Measurements from ENCODE around the gene SNCB. TPM values are rescaled to one million over a fixed set of nuclear protein-coding genes. Genes with fewer than 3 reads are reported as not detected.

Gene SNCB
- total RNA-seq, 1 experiment from 2014 or later: 6.8 TPM

- H3K27ac Mint-ChIP-seq: no peak overlapping the region
- peaks cover 10% of the 10 kb centered on the region for H3K4me1 Mint-ChIP-seq
- H3K9me3 Mint-ChIP-seq: no peaks in the 10 kb centered on the region
- TF ChIP-seq NR3C1 (CRISPR knock-in tag; conservative IDR thresholded peaks at IDR 0.05; ENCODE audit: low read depth): no peak
- TF ChIP-seq EMX1 (CRISPR knock-in tag; IDR thresholded peaks at IDR 0.05): no peak
- no peak for TF ChIP-seq PREB (CRISPR knock-in tag; IDR thresholded peaks at IDR 0.05; ENCODE audit: borderline replicate concordance)
- TF ChIP-seq SOX15 (CRISPR knock-in tag; IDR thresholded peaks at IDR 0.05): no peak
- TF ChIP-seq GRHL2 (CRISPR knock-in tag; IDR thresholded peaks at IDR 0.05; ENCODE audit: insufficient replicate concordance, severe bottlenecking): no peak
- TF ChIP-seq NFYB (CRISPR knock-in tag; conservative IDR thresholded peaks at IDR 0.05; ENCODE audit: low read depth): no peak
- TF ChIP-seq SP1 (CRISPR knock-in tag; conservative IDR thresholded peaks at IDR 0.05): no peak
- TF ChIP-seq ZNF219 (CRISPR knock-in tag; IDR thresholded peaks at IDR 0.05; ENCODE audit: borderline replicate concordance): no peak
- TF ChIP-seq NR2C2 (CRISPR knock-in tag; IDR thresholded peaks at IDR 0.05): no peak
- no peak for TF ChIP-seq JAZF1 (CRISPR knock-in tag; IDR thresholded peaks at IDR 0.05)
- TF ChIP-seq MLX (CRISPR knock-in tag; IDR thresholded peaks at IDR 0.05): no peak
- no peak for TF ChIP-seq OVOL2 (CRISPR knock-in tag; IDR thresholded peaks at IDR 0.05; ENCODE audit: borderline replicate concordance)
- no peak for TF ChIP-seq ZMAT4 (CRISPR knock-in tag; IDR thresholded peaks at IDR 0.05)
- no peak for TF ChIP-seq ELF4 (CRISPR knock-in tag; IDR thresholded peaks at IDR 0.05; ENCODE audit: low read depth)
- no peak for TF ChIP-seq ATF3 (CRISPR knock-in tag; conservative IDR thresholded peaks at IDR 0.05)
- TF ChIP-seq NR1H2 (CRISPR knock-in tag; IDR thresholded peaks at IDR 0.05): no peak
- TF ChIP-seq CREB1 (CRISPR knock-in tag; IDR thresholded peaks at IDR 0.05): no peak
- CTCF ChIA-PET: interaction anchor here (1.9 to 6.2 kb wide), 7 partner anchors 10 to 204 kb away, joined by 6 to 233 read pairs (median 55); partner anchors contain the start of gene TSPAN17
- no peaks in the 10 kb centered on the region for H3K36me3 Mint-ChIP-seq
- POLR2A ChIA-PET: no interaction called here
- DNase-seq (ENCODE audit: low spot score) (no peak), ATAC-seq (no peak)
- H3K27me3 Mint-ChIP-seq (ENCODE audit: low read depth): no peaks in the 10 kb centered on the region
- H3K4me3 Mint-ChIP-seq: no peak overlapping the region
These were observed 29.1 kb upstream of the SNCB start for GRCh38 chr5:176659512-176659839.

GRCh38 chr5:176658817-176659511 lies 28.6 kb upstream of the SNCB start:
- CTCF ChIA-PET: interaction anchor here (0.9 to 6.2 kb wide), 19 partner anchors 9 to 453 kb away, joined by 3 to 233 read pairs (median 6); partner anchors contain the start of genes CDHR2, EIF4E1B, HK3 and SNCB
- peak overlapping the region; percentile 26; the same call in 1 of the 2 replicates for H3K27ac Mint-ChIP-seq
- DNase-seq (ENCODE audit: low spot score) (no peak), ATAC-seq (no peak)
- H3K9me3 Mint-ChIP-seq: no peaks in the 10 kb centered on the region
- H3K4me3 Mint-ChIP-seq: no peak overlapping the region
- POLR2A ChIA-PET: interaction anchor here (1.4 kb wide), 1 partner anchor 12 kb away, joined by 3 read pairs; the partner anchor contains the start of gene TSPAN17
- no peaks in the 10 kb centered on the region for H3K36me3 Mint-ChIP-seq
- H3K4me1 Mint-ChIP-seq: peaks cover 5% of the 10 kb centered on the region
- H3K27me3 Mint-ChIP-seq (ENCODE audit: low read depth): no peaks in the 10 kb centered on the region
- TF ChIP-seq AR (CRISPR knock-in tag; IDR thresholded peaks at IDR 0.05) (no peak), SMAD4 (CRISPR knock-in tag; IDR thresholded peaks at IDR 0.05) (no peak), CDX4 (CRISPR knock-in tag; IDR thresholded peaks at IDR 0.05; ENCODE audit: borderline replicate concordance) (no peak), HMGXB4 (CRISPR knock-in tag; IDR thresholded peaks at IDR 0.05) (no peak), CBFB (CRISPR knock-in tag; IDR thresholded peaks at IDR 0.05; ENCODE audit: low read depth) (no peak), FOXJ3 (CRISPR knock-in tag; IDR thresholded peaks at IDR 0.05; ENCODE audit: borderline replicate concordance) (no peak)
